HG03103 (cell line): ENCODE measurements around the gene C11orf68.
A peak's percentile ranks its signal among the peaks of the same experiment; 100 is the strongest.

Source experiments
- ATAC-seq: cut with Tn5 transposase; IDR thresholded peaks from one replicate; pipeline ENCODE4 v1.9.1; 2021; ENCODE audit warnings: low read depth; ENCODE audit not compliant: unreplicated experiment

Gene C11orf68

GRCh38 chr11:65945430-65945911 lies 26.6 kb upstream of the C11orf68 start, which contains the start of gene TSGA10IP:
Gene TSGA10IP (plus strand): TSS chr11:65945480. CDS start chr11:65945676, 196 bp downstream.
- no peak for ATAC-seq

- ATAC-seq: no peak
These were observed 25.9 kb upstream of the C11orf68 start for GRCh38 chr11:65944767-65945166.

- no peak for ATAC-seq
These were observed 25.3 kb upstream of the C11orf68 start for GRCh38 chr11:65944191-65944590.

- ATAC-seq: no peak
These were observed 23.7 kb upstream of the C11orf68 start for GRCh38 chr11:65942531-65942930.

DNA sequence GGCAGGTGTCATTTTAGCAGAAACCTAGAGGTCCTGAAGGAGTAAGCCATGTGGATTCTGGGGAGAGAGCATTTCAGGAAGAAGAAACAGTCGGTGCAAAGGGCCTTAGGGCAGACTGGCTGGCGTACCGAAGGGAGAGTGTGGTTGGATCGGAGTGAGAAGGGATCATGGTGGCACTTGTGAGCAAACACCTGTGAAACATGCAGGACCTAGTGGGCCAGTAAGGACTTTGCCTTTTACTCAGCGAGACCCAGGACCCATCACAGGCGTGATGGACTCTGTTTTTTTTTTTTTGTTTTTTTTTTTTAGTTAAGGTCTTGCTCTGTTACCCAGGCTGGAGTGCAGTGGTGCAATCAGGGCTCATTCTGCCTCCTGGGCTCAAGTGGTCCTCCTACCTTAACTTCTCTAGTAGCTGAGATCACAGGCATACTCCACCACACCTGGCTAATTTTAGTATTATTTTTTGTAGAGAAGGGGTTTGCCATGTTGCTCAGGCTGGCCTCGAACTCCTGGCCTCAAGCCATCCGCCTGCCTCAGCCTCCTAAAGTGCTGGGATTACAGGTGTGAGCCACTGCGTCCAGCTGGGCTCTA lies 23.0 kb upstream of the C11orf68 start:
- ATAC-seq: no peak

- ATAC-seq: no peak
These were observed 18.9 kb upstream of the C11orf68 start for GRCh38 chr11:65937766-65938165.

GRCh38 chr11:65934014-65934413 lies 15.2 kb upstream of the C11orf68 start:
- no peak for ATAC-seq

DNA sequence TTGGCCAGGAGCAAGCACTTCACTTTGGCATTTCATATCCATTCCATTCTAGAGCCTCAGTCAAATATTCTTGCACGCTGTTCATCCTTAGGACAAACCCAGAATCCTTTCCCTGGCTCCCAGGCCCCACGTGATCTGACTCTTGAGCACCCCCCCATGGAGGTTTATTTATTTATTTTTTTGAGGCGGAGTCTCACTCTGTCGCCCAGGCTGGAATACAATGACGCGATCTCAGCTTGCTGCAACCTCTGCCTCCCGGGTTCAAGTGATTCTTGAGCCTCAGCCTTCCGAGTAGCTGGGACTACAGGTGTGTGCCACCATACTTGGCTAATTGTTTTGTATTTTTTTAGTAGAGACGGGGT lies 13.7 kb upstream of the C11orf68 start:
- no peak for ATAC-seq

DNA sequence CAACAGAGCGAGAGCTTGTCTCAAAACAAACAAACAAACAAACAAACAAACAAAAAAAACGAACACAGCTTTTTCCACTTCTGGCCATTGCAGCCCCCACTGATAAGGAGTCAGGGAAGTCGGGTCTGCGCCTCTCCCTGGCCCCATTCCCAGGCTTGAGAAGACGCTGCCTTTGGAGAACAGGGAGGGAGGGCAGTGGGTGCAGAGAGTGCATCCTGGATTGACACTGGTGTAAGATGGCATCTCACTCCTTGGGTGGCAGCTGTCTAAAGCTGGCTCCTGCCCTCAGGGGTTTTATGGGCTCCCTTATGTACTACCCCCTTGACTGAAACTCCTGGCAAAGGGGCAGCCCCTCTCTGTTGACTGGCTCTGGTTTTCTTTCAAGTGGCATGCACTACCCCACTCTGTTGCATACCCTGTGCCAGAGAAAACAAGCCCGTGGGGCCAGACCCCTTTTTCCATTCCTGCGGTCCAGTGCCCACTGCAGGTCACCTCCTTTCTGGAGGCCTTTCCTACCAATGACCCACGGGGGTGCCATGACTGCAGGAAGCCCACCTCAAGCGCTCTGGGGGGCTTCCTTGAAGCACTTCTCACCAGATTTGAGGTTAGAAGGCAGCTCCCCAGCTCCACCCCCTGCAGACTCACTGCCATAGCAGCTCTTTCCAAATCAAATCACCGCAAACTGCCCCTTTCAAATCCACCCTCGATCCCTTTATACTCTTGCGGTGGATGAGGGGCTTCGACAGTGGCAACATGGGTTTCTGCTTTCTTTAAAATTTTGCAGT lies 13.1 kb upstream of the C11orf68 start:
- ATAC-seq: no peak

DNA sequence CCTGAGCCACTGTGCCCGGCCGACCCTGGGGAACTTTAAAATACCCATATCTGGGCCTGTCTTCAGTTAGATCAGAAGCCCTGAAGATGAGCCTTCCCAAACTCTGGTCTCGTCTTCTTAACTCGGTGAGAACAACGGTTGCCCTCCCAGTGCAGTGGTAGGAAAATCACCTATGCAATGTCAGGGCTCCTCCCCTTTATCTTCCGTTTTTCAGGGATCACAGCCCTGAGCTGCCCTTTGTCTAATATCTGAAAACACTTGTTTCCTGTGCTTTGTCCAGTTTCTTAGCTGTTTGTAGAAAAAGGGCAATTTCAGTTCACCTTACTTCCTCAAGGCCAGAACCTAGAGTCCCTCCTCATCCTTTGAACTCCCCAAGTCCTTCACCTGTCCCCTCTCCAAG lies 9.8 kb upstream of the C11orf68 start:
- ATAC-seq: no peak

DNA sequence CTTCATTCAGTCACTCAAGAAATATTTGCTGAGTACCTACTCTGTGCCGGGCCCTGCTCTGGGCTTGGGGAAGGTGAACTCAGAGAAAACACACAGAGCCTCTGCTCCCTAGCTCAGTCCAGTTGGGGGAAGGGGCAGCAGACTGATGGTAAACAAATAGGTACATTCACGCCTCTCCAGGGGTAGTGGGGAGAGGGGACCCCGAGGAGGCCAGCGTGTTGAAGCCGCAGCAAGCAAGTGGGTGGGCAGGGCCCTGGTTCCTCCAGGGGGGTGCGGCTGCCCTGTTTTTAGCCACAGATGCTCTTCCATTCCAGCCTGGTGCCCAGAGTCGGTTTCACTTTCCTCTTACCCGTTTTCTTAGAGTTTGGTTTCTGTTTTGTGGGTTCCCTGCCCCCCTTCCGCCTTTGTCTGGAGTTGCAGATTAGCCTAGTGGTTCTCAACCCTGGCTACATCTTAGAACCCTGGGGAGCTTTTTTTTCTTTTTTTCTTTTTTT lies 9.1 kb upstream of the C11orf68 start:
- no peak for ATAC-seq

- ATAC-seq: no peak
These were observed 6.5 kb upstream of the C11orf68 start for GRCh38 chr11:65925397-65925796.

DNA sequence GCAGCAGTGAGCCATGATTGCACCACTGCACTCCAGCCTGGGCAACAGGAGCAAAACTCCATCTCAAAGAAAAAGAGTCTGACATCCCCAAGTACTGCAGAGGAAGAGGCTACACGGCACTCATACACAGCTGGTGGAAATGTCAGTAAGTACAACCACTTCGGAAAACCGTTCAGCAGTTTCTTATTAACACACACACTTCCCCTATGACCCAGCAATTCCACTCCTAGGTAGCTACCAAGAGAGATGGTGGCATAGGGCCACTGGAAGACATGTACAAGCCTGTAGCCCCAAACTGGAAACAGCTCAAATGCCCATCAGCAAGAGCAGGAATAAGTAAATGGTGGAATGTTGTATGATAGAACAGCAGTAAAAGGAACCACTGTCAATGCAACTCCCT lies 3.7 kb upstream of the C11orf68 start:
- ATAC-seq: no peak

DNA sequence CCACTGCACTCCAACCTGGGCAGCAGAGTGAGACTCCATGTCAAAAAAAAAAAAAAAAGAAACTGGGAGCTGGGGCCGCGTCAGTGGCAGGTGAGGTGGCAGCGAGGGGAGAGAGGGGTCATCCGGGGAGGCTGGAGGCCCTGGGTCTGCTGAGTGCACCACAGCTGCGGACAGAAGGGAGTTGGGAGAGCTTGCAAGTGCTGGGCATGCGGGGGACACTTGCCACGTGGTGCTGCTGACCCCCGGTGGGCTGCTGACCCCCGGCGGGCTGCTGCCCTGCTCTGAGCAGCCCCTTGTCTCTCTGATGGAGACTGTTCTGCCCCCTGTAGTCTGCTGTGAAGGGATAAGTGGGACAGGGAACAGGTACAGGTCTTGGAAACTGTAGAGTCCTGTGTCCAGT lies 3.0 kb upstream of the C11orf68 start:
- no peak for ATAC-seq

- no peak for ATAC-seq
These were observed 2.2 kb upstream of the C11orf68 start for GRCh38 chr11:65921033-65921555.

DNA sequence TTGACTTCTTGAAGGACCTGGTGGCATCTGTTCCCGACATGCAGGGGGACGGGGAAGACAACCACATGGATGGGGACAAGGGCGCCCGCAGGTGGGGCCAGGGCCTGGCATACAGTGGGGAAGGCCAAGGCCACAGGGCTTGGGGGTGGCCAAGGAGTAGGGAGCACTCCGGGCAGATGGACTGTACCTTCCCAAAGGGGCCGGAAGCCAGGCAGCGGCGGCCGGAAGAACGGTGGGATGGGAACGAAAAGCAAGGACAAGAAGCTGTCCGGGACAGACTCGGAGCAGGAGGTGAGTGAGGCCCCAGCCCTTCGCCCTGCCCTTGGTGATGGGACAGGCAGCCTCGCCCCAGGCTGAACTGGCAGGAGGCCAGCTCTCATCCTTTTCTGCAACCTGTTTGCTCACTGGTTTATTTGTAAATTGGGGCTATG lies 1.5 kb upstream of the C11orf68 start:
- ATAC-seq: no peak

- peak; percentile 23 for ATAC-seq
These were observed 910 bp upstream of the C11orf68 start for GRCh38 chr11:65919573-65920371.

GRCh38 chr11:65919141-65919572 lies 295 bp upstream of the C11orf68 start, which contains the start of gene DRAP1:
Gene DRAP1 (plus strand): TSS chr11:65919426. CDS start chr11:65919502, 76 bp downstream.
- peak; percentile 80 for ATAC-seq

DNA sequence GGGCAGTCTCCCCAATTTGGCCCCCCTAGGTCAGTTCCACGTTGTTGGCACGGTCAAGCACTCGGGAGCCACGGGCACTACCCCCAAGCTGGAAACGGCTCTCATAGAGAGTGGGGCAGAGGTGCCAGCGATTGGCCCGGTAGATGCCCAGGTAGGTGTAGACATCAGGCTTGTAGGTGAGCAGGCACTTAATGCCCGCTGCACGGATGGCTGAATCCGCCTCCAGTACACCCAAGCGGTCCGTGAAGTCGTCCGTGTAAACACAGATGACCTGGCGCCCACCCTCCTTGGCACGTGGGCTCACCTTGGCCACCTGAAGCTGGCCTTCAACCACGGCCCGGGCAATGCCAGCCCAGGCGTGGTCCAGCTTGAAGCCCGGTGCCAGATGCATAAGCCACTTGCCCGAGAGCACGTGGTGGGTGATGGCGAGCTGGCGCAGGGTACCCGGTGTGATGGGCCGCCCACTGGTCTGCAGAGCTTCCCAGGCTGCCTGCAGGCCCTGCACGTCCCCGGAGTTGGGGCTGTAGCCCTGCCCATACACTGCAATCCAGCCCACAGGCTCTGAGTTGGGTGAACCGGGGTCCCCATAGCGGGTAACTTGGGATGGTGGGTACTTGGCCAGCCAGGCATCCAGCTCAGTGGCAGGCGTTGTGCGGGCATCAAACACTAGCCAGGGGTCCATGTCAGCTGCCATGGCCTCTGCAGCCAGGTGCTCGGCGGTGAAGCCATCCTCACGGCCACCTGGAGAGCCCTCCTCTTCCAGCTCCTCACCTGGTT lies 1.2 kb downstream of the C11orf68 start:
- no peak for ATAC-seq

- ATAC-seq: no peak
These were observed 1.8 kb downstream of the C11orf68 start for GRCh38 chr11:65917077-65917433.
